Stomach smooth muscle (tissue), 2 donors: ENCODE results near the gene ADH4.

Experiments
- H3K27ac ChIP-seq: one replicate; pipeline ENCODE4 v1.7.0; 2013; ENCODE audit warnings: mild to moderate bottlenecking, low read length, inconsistent platforms
- H3K27me3 ChIP-seq, 2 donors: one replicate each; pipeline ENCODE4 v1.7.0; 2013; ENCODE audit warnings: low read length in 2 of 2; ENCODE audit not compliant: insufficient read depth in 2 of 2, control insufficient read depth in 1 of 2
- H3K36me3 ChIP-seq, 2 donors: one replicate each; pipeline ENCODE4 v1.7.0; 2013; ENCODE audit warnings: low read length in 2 of 2; ENCODE audit not compliant: control insufficient read depth in 2 of 2, insufficient read depth in 2 of 2
- H3K4me1 ChIP-seq: one replicate; pipeline ENCODE4 v1.7.0; 2013; ENCODE audit warnings: low read length; ENCODE audit not compliant: control insufficient read depth, insufficient read depth
- H3K4me3 ChIP-seq, 2 donors: one replicate each; pipeline ENCODE4 v1.7.0; 2013; ENCODE audit warnings: low read length in 2 of 2
- H3K9ac ChIP-seq, 2 donors: one replicate each; pipeline ENCODE4 v1.7.0; 2013; ENCODE audit warnings: low read length in 2 of 2, mild to moderate bottlenecking in 1 of 2
- H3K9me3 ChIP-seq, 2 donors: one replicate each; pipeline ENCODE4 v1.7.0; 2013; ENCODE audit warnings: low read length in 2 of 2; ENCODE audit not compliant: control insufficient read depth in 2 of 2
- donor health status: healthy.
- donor health status: Pancreatic carcinoma.

Gene ADH4

GRCh38 chr4:99079625-99080295 lies 64.3 kb downstream of the ADH4 start:
- Histone ChIP-seq H3K4me3 (no peak overlapping the region), H3K4me1 (no peaks in the 10 kb centered on the region), H3K27ac (no peak overlapping the region), H3K9me3 (no peaks in the 10 kb centered on the region), H3K36me3 (peaks cover 52 to 60% of the 10 kb centered on the region in 2 donors), H3K9ac (no peak overlapping the region), H3K27me3 (no peaks in the 10 kb centered on the region)

GRCh38 chr4:99078931-99079624 lies 65.0 kb downstream of the ADH4 start:
- H3K9ac ChIP-seq, result no peak overlapping the region
- H3K4me3 ChIP-seq, result no peak overlapping the region
- no peaks in the 10 kb centered on the region for H3K9me3 ChIP-seq
- H3K4me1 ChIP-seq, result no peaks in the 10 kb centered on the region
- H3K36me3 ChIP-seq, result peaks cover 54 to 59% of the 10 kb centered on the region in 2 donors
- no peaks in the 10 kb centered on the region for H3K27me3 ChIP-seq
- no peak overlapping the region for H3K27ac ChIP-seq

- no peaks in the 10 kb centered on the region for H3K4me1 ChIP-seq
- H3K9ac ChIP-seq, result no peak overlapping the region
- no peaks in the 10 kb centered on the region for H3K9me3 ChIP-seq
- H3K36me3 ChIP-seq, result peaks cover 54 to 59% of the 10 kb centered on the region in 2 donors
- no peak overlapping the region for H3K4me3 ChIP-seq
- no peaks in the 10 kb centered on the region for H3K27me3 ChIP-seq
- no peak overlapping the region for H3K27ac ChIP-seq
Measured at GRCh38 chr4:99078336-99078735, 65.8 kb downstream of the ADH4 start.

- H3K36me3 ChIP-seq, result peaks cover 50 to 62% of the 10 kb centered on the region in 2 donors
- H3K27ac ChIP-seq, result no peak overlapping the region
- H3K9ac ChIP-seq, result no peak overlapping the region
Measured at GRCh38 chr4:99077177-99077576, 66.9 kb downstream of the ADH4 start.

GRCh38 chr4:99076292-99076976 lies 67.7 kb downstream of the ADH4 start:
- H3K9ac ChIP-seq, result no peak overlapping the region
- H3K27ac ChIP-seq, result no peak overlapping the region
- no peaks in the 10 kb centered on the region for H3K9me3 ChIP-seq
- no peaks in the 10 kb centered on the region for H3K4me1 ChIP-seq
- H3K27me3 ChIP-seq, result no peaks in the 10 kb centered on the region
- H3K36me3 ChIP-seq, result peaks cover 43 to 57% of the 10 kb centered on the region in 2 donors
- no peak overlapping the region for H3K4me3 ChIP-seq

More at GRCh38 chr4:99077177-99077576, 66.9 kb downstream of the ADH4 start:
- Histone ChIP-seq H3K9me3 (no peaks in the 10 kb centered on the region), H3K27me3 (no peaks in the 10 kb centered on the region), H3K4me3 (no peak overlapping the region), H3K4me1 (no peaks in the 10 kb centered on the region)

- no peak overlapping the region for H3K9ac ChIP-seq
- no peaks in the 10 kb centered on the region for H3K27me3 ChIP-seq
- no peak overlapping the region for H3K4me3 ChIP-seq
- no peaks in the 10 kb centered on the region for H3K4me1 ChIP-seq
- H3K9me3 ChIP-seq, result no peaks in the 10 kb centered on the region
- no peak overlapping the region for H3K27ac ChIP-seq
- peaks cover 29 to 51% of the 10 kb centered on the region in 2 donors for H3K36me3 ChIP-seq
Measured at GRCh38 chr4:99074816-99075215, 69.3 kb downstream of the ADH4 start.
